ENCODE measurements around the gene KRTAP10-3.
A peak's percentile ranks its signal among the peaks of the same experiment; 100 is the strongest.

KRTAP10-3 gene

GRCh38 chr21:44528634-44528995 lies 30.0 kb downstream of the KRTAP10-3 start:
- Histone ChIP-seq H4K8ac (ENCODE audit: low read depth, low read length) (no peak overlapping the region), H2BK120ac (ENCODE audit: low read depth, low read length) (no peak overlapping the region), H3K27me3 (ENCODE audit: control insufficient read depth in 3 of 3, insufficient read depth in 3 of 3, low read depth in 1 of 3, low read length in 3 of 3) (peaks cover 0 to 19% (median 0%) of the 10 kb centered on the region in 3 experiments), H2BK5ac (ENCODE audit: low read length) (no peak overlapping the region), H2AFZ (ENCODE audit: low read length) (no peak overlapping the region), H3K9ac (ENCODE audit: low read depth, low read length, poor library complexity) (no peak overlapping the region), H3K36me3 (replicated peaks in 1 of 2; ENCODE audit: control insufficient read depth in 2 of 2, insufficient read depth in 2 of 2, low read length in 2 of 2) (no peaks in the 10 kb centered on the region), H3K4me2 (ENCODE audit: insufficient read depth, low read length, poor library complexity, severe bottlenecking) (no peak overlapping the region), H3K18ac (ENCODE audit: low read length) (peak overlapping the region; percentile 42), H3K4ac (ENCODE audit: low read length) (no peak overlapping the region), H2BK15ac (ENCODE audit: low read length) (no peak overlapping the region), H3K4me3 (ENCODE audit: low read length in 2 of 2) (no peak overlapping the region), H4K91ac (ENCODE audit: low read depth, low read length, poor library complexity) (peak overlapping the region; percentile 16), H3K79me1 (ENCODE audit: low read depth, low read length) (no peaks in the 10 kb centered on the region), H3K27ac (replicated peaks; ENCODE audit: low read length) (no peak overlapping the region), H3K23ac (ENCODE audit: low read depth, low read length, poor library complexity) (no peak overlapping the region), H3K4me1 (ENCODE audit: control insufficient read depth in 2 of 2, insufficient read depth in 1 of 2, low read depth in 1 of 2, low read length in 2 of 2) (no peaks in the 10 kb centered on the region), H2AK5ac (ENCODE audit: low read depth, low read length) (peak overlapping the region; percentile 6), H2BK12ac (ENCODE audit: low read length) (no peak overlapping the region), H3K14ac (ENCODE audit: low read length) (no peak overlapping the region), H3K9me3 (replicated peaks in 1 of 2; ENCODE audit: control insufficient read depth in 2 of 2, insufficient read depth in 1 of 2, low read depth in 1 of 2, low read length in 2 of 2) (peaks cover 0 to 6% of the 10 kb centered on the region in 2 donors)
- no CpG with 5 or more reads among the region's 10 CpGs for WGBS, 2 donors (ENCODE audit: extremely low coverage in 2 of 2, insufficient read length in 2 of 2, insufficient replicate concordance in 1 of 2)
- DNase-seq (ENCODE audit: low spot score): no peak

GRCh38 chr21:44527983-44528633 lies 30.5 kb downstream of the KRTAP10-3 start:
- no peaks in the 10 kb centered on the region for H3K4me1 ChIP-seq (ENCODE audit: control insufficient read depth in 2 of 2, insufficient read depth in 1 of 2, low read depth in 1 of 2, low read length in 2 of 2)

GRCh38 chr21:44527156-44527982 lies 31.2 kb downstream of the KRTAP10-3 start:
- H2BK5ac ChIP-seq (ENCODE audit: low read length): peak overlapping the region; percentile 39
- no peak overlapping the region for H3K4me2 ChIP-seq (ENCODE audit: insufficient read depth, low read length, poor library complexity, severe bottlenecking)
- H3K9me3 ChIP-seq (replicated peaks in 1 of 2; ENCODE audit: control insufficient read depth in 2 of 2, insufficient read depth in 1 of 2, low read depth in 1 of 2, low read length in 2 of 2): peaks cover 0 to 6% of the 10 kb centered on the region in 2 donors
- H4K91ac ChIP-seq (ENCODE audit: low read depth, low read length, poor library complexity): no peak overlapping the region
- no peak overlapping the region for H2BK12ac ChIP-seq (ENCODE audit: low read length)
- peak overlapping the region; percentile 50 for H2AK5ac ChIP-seq (ENCODE audit: low read depth, low read length)
- H2AFZ ChIP-seq (ENCODE audit: low read length): no peak overlapping the region
- no peak overlapping the region for H3K14ac ChIP-seq (ENCODE audit: low read length)
- no peak overlapping the region for H4K8ac ChIP-seq (ENCODE audit: low read depth, low read length)
- peak overlapping the region; percentile 65 for H2BK15ac ChIP-seq (ENCODE audit: low read length)
- H3K79me1 ChIP-seq (ENCODE audit: low read depth, low read length): no peaks in the 10 kb centered on the region
- DNase-seq (ENCODE audit: low spot score): no peak
- no peak overlapping the region for H3K18ac ChIP-seq (ENCODE audit: low read length)
- H3K4me3 ChIP-seq (ENCODE audit: low read length in 2 of 2): no peak overlapping the region
- no peak overlapping the region for H3K23ac ChIP-seq (ENCODE audit: low read depth, low read length, poor library complexity)
- no peak overlapping the region for H3K4ac ChIP-seq (ENCODE audit: low read length)
- H2BK120ac ChIP-seq (ENCODE audit: low read depth, low read length): no peak overlapping the region
- no peak overlapping the region for H3K9ac ChIP-seq (ENCODE audit: low read depth, low read length, poor library complexity)
- H3K4me1 ChIP-seq (ENCODE audit: control insufficient read depth in 2 of 2, insufficient read depth in 1 of 2, low read depth in 1 of 2, low read length in 2 of 2): no peaks in the 10 kb centered on the region
- no CpG with 5 or more reads among the region's 37 CpGs for WGBS, 2 donors (ENCODE audit: extremely low coverage in 2 of 2, insufficient read length in 2 of 2, insufficient replicate concordance in 1 of 2)
- no peak overlapping the region for H3K27ac ChIP-seq (replicated peaks; ENCODE audit: low read length)
- peaks cover 0 to 16% (median 0%) of the 10 kb centered on the region in 3 experiments for H3K27me3 ChIP-seq (ENCODE audit: control insufficient read depth in 3 of 3, insufficient read depth in 3 of 3, low read depth in 1 of 3, low read length in 3 of 3)
- H3K36me3 ChIP-seq (replicated peaks in 1 of 2; ENCODE audit: control insufficient read depth in 2 of 2, insufficient read depth in 2 of 2, low read length in 2 of 2): no peaks in the 10 kb centered on the region

More at GRCh38 chr21:44527983-44528633, 30.5 kb downstream of the KRTAP10-3 start:
- Histone ChIP-seq H2BK15ac (ENCODE audit: low read length) (peak overlapping the region; percentile 65), H3K4me2 (ENCODE audit: insufficient read depth, low read length, poor library complexity, severe bottlenecking) (no peak overlapping the region), H3K14ac (ENCODE audit: low read length) (no peak overlapping the region), H3K9ac (ENCODE audit: low read depth, low read length, poor library complexity) (peak overlapping the region; percentile 40), H3K27me3 (ENCODE audit: control insufficient read depth in 3 of 3, insufficient read depth in 3 of 3, low read depth in 1 of 3, low read length in 3 of 3) (peaks cover 0 to 17% (median 0%) of the 10 kb centered on the region in 3 experiments), H2BK12ac (ENCODE audit: low read length) (no peak overlapping the region), H2AK5ac (ENCODE audit: low read depth, low read length) (peak overlapping the region; percentile 50), H3K36me3 (replicated peaks in 1 of 2; ENCODE audit: control insufficient read depth in 2 of 2, insufficient read depth in 2 of 2, low read length in 2 of 2) (no peaks in the 10 kb centered on the region), H2AFZ (ENCODE audit: low read length) (no peak overlapping the region), H4K91ac (ENCODE audit: low read depth, low read length, poor library complexity) (peak overlapping the region; percentile 16), H3K18ac (ENCODE audit: low read length) (peak overlapping the region; percentile 42), H2BK120ac (ENCODE audit: low read depth, low read length) (no peak overlapping the region), H2BK5ac (ENCODE audit: low read length) (peak overlapping the region; percentile 39), H3K23ac (ENCODE audit: low read depth, low read length, poor library complexity) (no peak overlapping the region), H3K4me3 (ENCODE audit: low read length in 2 of 2) (no peak overlapping the region), H3K4ac (ENCODE audit: low read length) (no peak overlapping the region), H4K8ac (ENCODE audit: low read depth, low read length) (no peak overlapping the region), H3K9me3 (replicated peaks in 1 of 2; ENCODE audit: control insufficient read depth in 2 of 2, insufficient read depth in 1 of 2, low read depth in 1 of 2, low read length in 2 of 2) (peaks cover 0 to 6% of the 10 kb centered on the region in 2 donors), H3K27ac (replicated peaks; ENCODE audit: low read length) (no peak overlapping the region), H3K79me1 (ENCODE audit: low read depth, low read length) (no peaks in the 10 kb centered on the region)
- DNase-seq (ENCODE audit: low spot score): no peak
- no CpG with 5 or more reads among the region's 18 CpGs for WGBS, 2 donors (ENCODE audit: extremely low coverage in 2 of 2, insufficient read length in 2 of 2, insufficient replicate concordance in 1 of 2)
